Activated T-cell treated with anti-CD3 and anti-CD28 coated beads, Interleukin-2, amount 50 U/mL, for 4 hours (primary cell): ENCODE results near the gene GRK6. TPM values are rescaled to one million over a fixed set of nuclear protein-coding genes. Genes with fewer than 3 reads are reported as not detected.
A peak's percentile ranks its signal among the peaks of the same experiment; 100 is the strongest.

Source experiments
- ATAC-seq, 2 donors: fragments of 200-7000 bp; cut with Tn5 transposase; one replicate each; pipeline ENCODE4 v1.10.0; 2021
- DNase-seq: peaks from one replicate; pipeline ENCODE4 v3.0.0-alpha.2; 2020
- H3K27me3 Mint-ChIP-seq: one replicate; pipeline ENCODE4 v1.8.0; 2021; ENCODE audit warnings: low read depth, mixed read lengths
- H3K36me3 Mint-ChIP-seq: one replicate; pipeline ENCODE4 v1.8.0; 2022; ENCODE audit warnings: mixed read lengths; ENCODE audit not compliant: insufficient read depth
- H3K4me1 Mint-ChIP-seq: one replicate; pipeline ENCODE4 v1.8.0; 2021; ENCODE audit warnings: low read depth, mixed read lengths
- H3K4me3 Mint-ChIP-seq: one replicate; pipeline ENCODE4 v1.8.0; 2021; ENCODE audit warnings: mild to moderate bottlenecking, moderate library complexity, mixed read lengths
- H3K9me3 Mint-ChIP-seq: one replicate; pipeline ENCODE4 v1.8.0; 2021; ENCODE audit warnings: mixed read lengths
- total RNA-seq, 3 donors: library from RNA; stranded (reverse); gene quantifications; one replicate each; pipeline ENCODE4 v1.2.1, GENCODE V29; 2021

Gene GRK6
- total RNA-seq, 3 donors from 2014 or later: 140 to 163 (median 158) TPM

DNA sequence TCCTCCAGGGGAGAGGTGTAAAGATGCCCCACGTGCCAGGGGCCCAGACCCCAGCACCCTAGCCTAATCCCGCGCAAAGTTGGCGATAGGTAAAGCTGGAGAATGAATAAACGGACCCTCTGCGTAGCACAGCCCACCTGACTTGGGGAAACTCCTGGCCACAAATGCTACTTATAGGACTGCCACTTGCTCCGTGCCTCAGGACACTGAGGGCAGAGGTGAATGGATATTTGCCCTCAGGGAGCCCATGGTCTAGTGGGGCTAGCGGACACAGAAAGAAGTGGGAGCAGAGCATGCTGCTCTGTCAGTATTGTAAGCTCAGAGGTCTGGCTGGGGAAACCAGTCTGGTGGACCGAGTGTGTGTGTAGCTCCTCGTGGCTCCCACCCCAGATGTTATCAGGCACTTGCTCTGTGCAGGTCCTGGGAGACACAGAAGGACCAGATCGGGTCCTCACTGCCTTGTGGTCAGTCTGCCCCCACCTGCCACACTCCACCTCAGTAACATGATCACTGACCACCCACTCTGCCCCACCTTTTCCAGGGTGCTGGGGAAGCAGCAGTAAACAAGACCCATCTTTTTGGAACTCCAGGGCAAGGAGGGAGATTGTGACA lies 841 bp downstream of the GRK6 start:
- Mint-ChIP-seq H3K27me3 (no peaks in the 10 kb centered on the region), H3K9me3 (no peaks in the 10 kb centered on the region), H3K4me3 (peak overlapping the region; percentile 87), H3K36me3 (peaks cover 9% of the 10 kb centered on the region), H3K4me1 (peaks cover 60% of the 10 kb centered on the region)
- ATAC-seq (no peak), DNase-seq (no peak)

DNA sequence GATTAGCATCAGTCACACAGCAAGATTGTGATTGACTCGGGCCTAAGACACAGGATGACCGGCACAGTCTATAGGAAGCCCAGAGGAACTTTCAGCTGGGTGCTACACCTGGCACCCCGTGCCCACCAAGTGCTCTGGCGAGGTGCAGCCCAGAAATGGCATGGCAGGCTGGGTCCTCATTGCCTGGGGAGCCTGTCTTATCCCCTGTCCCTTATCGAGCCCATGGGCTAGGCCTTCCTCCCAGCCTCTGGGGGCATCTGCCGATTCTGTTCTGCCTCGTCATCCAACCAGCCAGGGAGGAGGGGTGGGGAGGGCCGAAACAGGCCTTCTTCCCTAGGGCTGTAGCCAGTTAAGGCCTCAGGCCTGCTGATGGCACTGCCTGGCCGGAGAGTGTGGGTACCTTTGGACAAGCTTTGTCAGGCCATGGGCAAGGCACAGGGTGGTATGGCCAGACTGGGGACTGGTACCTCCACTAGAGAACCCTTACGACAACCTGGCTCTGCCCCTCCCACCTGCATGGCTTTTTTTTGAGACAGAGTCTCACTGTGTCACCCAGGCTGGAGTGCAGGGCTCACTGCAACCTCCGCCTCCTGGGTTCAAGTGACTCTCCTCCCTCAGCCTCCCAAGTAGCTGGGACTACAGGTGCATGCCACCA lies 1.6 kb downstream of the GRK6 start:
- peaks cover 9% of the 10 kb centered on the region for H3K36me3 Mint-ChIP-seq
- DNase-seq (no peak), ATAC-seq (no peak)
- H3K9me3 Mint-ChIP-seq: no peaks in the 10 kb centered on the region
- no peaks in the 10 kb centered on the region for H3K27me3 Mint-ChIP-seq
- peaks cover 65% of the 10 kb centered on the region for H3K4me1 Mint-ChIP-seq
- H3K4me3 Mint-ChIP-seq: peak overlapping the region; percentile 87

DNA sequence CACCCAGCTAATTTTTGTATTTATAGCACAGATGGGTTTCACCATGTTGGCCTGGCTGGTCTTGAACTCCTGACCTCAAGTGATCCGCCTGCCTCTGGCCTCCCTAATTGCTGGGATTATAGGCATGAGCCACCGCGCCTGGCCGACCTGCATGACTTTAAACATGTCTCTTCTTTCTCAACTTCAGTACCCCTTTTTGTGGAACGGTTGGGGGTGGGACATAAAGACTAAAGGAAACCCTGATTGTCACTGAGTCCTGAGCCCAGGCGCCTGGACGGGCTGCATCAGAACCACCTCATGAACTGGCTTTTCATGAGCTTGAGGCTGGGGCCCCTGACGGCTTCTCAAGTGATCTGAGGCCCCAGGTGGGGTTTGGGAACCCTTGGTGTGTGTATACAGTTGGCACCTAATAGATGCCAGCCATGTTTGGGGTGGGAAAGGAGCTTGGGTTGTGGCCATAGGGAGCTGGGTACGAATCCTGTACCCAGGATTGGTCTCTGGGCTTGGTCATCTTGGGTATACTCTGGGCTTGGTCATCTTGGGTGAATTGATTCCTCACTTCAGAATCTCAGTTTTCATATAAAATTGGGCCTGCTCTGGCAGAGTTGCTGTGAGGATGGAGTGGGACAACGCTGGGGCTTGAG lies 2.2 kb downstream of the GRK6 start:
- H3K36me3 Mint-ChIP-seq: peaks cover 9% of the 10 kb centered on the region
- H3K27me3 Mint-ChIP-seq: no peaks in the 10 kb centered on the region
- DNase-seq (no peak), ATAC-seq (no peak)
- H3K4me3 Mint-ChIP-seq: peak overlapping the region; percentile 87
- H3K4me1 Mint-ChIP-seq: peaks cover 69% of the 10 kb centered on the region
- no peaks in the 10 kb centered on the region for H3K9me3 Mint-ChIP-seq

DNA sequence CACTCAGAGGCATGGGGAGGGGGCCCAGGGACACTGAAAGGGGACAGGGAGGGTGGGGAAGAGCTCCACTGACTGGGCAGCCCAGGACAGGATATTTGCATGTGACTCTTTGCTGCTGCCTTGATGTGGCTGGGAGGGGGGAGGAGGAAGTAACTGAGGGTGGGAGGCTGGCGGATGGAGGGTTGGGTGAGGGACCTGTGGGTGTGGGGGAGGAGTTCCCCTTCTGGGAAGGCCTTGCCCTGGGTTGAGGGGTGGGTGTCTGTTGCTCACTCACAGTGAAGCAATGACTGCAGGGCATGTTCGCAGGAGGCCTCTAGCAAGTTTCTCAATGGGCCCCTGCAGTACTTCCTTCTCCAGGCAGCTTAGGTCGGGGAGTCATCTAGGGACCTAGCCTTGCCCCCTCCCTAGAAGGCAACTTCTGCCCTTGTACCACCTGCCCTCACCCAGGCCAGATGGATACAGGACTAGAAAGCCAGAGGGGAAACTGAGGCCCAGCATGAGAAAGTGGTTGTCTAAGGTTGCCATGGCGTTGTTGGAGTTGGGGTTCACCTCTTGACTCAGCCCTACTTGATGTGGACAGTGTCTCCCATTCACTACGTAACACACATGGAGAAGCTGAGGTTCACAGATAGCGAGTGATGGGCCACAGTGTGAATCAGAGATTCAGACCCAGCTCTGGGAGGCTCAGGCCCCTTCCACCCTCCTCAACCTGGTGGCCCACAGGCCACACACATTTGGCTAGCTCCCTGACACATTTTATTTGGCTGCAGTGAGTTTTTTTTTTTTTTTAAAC lies 3.0 kb downstream of the GRK6 start:
- ATAC-seq (peak; percentile 20 to 29), DNase-seq (peak; percentile 85)
- peaks cover 15% of the 10 kb centered on the region for H3K36me3 Mint-ChIP-seq
- H3K4me1 Mint-ChIP-seq: peaks cover 75% of the 10 kb centered on the region
- no peaks in the 10 kb centered on the region for H3K9me3 Mint-ChIP-seq
- H3K4me3 Mint-ChIP-seq: peak overlapping the region; percentile 87
- no peaks in the 10 kb centered on the region for H3K27me3 Mint-ChIP-seq

DNA sequence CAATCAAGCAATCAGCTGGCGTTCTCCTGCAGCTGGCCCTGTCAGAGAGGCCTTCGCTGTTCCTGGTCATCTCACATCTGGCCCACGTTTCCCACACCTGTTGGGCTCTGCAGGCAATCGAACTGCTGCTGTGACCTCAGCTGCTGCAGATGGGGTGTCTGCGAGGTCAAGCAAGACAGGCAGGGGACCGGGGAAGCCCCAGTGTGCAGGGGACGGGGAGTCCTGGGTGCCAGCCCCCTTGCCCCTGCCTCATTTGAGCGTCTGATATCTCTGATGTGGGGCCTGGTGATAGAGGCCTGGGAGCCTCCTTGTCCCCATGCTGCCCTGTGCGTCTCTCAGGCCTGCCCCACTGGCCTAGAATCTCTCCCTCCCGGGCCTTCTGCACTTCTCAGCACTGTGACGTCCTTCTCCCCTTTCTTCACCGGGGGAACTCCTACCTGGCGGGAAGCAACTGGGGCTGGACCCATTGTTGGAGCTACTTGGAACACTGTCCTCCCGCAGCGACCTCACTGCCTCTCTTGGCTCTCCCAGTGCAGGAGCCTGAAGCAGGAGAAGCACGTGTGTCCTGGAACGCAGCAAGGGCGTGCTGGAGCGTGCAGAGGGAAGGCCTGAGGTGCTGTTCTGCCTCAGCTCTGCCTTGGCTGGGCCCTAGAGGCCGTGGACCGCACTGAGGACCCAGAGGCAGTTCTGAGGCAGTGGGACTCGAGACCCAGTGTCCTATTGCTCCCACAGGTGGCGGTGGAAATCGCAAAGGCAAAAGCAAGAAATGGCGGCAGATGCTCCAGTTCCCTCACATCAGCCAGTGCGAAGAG lies 3.9 kb downstream of the GRK6 start:
- Mint-ChIP-seq H3K27me3 (no peaks in the 10 kb centered on the region), H3K4me3 (peak overlapping the region; percentile 87), H3K4me1 (peaks cover 77% of the 10 kb centered on the region), H3K36me3 (peaks cover 18% of the 10 kb centered on the region), H3K9me3 (no peaks in the 10 kb centered on the region)
- no peak for DNase-seq
- ATAC-seq: no peak

DNA sequence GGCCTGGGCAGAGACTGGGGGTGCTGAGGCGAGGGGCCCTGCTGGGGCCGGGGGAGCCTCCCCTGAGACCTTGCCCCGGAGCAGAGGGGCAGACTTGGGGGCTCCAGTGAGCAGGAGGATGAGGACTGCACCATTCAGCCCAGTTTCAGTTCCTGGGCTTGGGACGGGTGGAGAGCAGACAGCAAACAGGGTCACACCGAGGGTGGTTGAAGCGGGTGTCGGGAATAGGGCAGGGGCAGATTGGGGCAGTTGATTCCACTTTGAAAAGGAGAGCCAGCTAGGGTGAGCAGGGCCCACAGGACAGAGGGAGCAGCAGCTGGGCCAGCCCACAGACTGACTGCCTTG lies 4.5 kb downstream of the GRK6 start:
- Mint-ChIP-seq H3K4me1 (peaks cover 76% of the 10 kb centered on the region), H3K36me3 (peaks cover 18% of the 10 kb centered on the region), H3K27me3 (no peaks in the 10 kb centered on the region), H3K4me3 (peak overlapping the region; percentile 87), H3K9me3 (no peaks in the 10 kb centered on the region)
- DNase-seq (no peak), ATAC-seq (no peak)

DNA sequence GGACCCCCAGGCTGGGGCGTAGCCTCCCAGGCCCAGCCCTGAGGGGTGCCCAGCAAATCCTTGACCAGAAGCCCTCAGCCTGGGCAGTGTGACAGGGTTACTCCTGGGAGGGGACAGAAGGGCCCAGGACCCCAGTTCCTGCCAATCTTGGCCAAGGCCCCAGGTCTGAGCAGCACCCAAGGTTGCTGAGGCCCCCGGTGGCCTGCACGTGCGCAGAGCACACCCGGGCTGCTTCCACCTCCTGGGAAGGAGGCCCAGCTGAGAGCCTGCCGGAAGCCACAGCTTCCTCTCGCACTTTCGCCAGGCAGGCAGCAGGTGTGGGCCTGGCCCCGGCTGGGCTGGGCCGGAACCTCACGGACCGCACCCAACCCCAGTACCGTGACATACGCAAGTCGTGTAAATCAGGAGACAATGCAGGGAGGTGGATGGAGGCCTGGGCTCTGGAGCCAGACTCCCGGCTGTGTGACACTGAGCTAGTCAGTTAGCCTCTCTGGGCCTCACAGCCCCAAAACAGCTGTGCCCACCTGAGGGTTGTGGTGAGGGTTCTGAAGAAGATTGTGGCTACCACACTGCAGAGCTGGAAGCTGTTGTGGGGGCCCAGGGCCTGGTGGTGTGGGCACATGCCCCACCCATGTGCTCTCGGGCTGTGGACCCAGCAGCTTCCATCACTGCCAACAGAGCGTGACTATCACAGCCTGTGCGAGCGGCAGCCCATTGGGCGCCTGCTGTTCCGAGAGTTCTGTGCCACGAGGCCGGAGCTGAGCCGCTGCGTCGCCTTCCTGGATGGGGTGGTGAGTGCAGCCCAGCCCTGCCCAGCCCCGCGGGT lies 5.1 kb downstream of the GRK6 start:
- Mint-ChIP-seq H3K9me3 (no peaks in the 10 kb centered on the region), H3K27me3 (no peaks in the 10 kb centered on the region), H3K36me3 (peaks cover 18% of the 10 kb centered on the region), H3K4me1 (peaks cover 74% of the 10 kb centered on the region), H3K4me3 (peak overlapping the region; percentile 87)
- DNase-seq (peak; percentile 33), ATAC-seq (peak; percentile 46 to 52)

DNA sequence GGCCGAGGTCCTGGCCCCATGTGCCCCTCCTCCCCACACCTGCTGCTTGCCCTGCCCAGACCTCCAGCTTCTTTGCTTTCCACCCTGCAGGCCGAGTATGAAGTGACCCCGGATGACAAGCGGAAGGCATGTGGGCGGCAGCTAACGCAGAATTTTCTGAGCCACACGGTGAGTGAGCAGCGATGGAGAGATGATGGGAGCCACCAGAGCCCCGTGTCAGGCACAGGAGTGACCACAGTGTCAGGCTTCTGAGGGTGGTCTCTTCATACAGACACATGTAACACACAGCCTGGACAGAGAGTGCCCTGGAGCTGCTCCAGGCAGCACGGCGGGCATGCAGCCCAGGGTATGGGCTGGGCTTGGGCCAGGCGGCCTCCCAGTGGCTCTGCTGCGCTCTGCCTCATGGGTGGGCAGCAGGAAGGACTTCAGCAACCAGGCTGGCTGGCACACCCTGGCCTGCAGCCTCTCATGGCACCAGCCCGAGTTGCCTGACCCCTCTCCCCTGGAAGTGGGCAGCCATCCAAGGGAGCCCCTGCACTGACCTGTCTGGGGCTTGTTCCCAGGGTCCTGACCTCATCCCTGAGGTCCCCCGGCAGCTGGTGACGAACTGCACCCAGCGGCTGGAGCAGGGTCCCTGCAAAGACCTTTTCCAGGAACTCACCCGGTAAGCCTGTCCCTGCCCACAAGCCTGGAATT lies 5.8 kb downstream of the GRK6 start:
- peak; percentile 37 for DNase-seq
- Mint-ChIP-seq H3K27me3 (no peaks in the 10 kb centered on the region), H3K9me3 (no peaks in the 10 kb centered on the region), H3K36me3 (peaks cover 22% of the 10 kb centered on the region), H3K4me1 (peaks cover 80% of the 10 kb centered on the region), H3K4me3 (peak overlapping the region; percentile 87)
- ATAC-seq: peak; percentile 9 to 15

DNA sequence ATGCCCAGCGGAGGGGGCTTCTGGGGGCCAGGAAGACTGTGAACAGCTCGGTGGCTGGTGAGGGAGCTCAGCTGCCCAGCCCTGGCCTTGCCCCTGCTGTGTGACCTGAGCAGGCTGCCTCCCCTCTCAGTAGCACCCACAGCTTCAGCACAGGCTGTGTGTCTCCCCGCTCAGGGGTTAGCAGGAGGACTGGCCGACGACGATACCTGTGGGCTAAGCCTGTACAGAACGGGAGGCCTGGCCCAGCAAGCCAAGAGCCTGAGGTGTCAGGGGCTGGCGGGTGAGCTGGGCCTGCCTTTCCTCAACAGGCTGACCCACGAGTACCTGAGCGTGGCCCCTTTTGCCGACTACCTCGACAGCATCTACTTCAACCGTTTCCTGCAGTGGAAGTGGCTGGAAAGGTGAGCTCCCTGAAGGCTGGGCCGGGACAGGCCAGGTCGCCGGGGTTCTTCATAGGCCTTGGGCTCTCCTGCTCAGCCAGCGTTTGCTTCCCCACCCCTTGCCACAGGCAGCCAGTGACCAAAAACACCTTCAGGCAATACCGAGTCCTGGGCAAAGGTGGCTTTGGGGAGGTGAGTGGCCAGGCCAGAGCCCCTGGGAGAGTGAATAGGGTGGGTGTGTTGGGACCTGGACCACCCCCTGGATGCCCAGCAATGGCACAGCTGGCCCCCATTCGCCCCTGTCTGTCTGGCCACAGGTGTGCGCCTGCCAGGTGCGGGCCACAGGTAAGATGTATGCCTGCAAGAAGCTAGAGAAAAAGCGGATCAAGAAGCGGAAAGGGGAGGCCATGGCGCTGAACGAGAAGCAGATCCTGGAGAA lies 6.6 kb downstream of the GRK6 start:
- Mint-ChIP-seq H3K27me3 (no peaks in the 10 kb centered on the region), H3K4me3 (peak overlapping the region; percentile 55), H3K4me1 (peaks cover 81% of the 10 kb centered on the region), H3K36me3 (peaks cover 28% of the 10 kb centered on the region), H3K9me3 (no peaks in the 10 kb centered on the region)
- DNase-seq (no peak), ATAC-seq (no peak)

DNA sequence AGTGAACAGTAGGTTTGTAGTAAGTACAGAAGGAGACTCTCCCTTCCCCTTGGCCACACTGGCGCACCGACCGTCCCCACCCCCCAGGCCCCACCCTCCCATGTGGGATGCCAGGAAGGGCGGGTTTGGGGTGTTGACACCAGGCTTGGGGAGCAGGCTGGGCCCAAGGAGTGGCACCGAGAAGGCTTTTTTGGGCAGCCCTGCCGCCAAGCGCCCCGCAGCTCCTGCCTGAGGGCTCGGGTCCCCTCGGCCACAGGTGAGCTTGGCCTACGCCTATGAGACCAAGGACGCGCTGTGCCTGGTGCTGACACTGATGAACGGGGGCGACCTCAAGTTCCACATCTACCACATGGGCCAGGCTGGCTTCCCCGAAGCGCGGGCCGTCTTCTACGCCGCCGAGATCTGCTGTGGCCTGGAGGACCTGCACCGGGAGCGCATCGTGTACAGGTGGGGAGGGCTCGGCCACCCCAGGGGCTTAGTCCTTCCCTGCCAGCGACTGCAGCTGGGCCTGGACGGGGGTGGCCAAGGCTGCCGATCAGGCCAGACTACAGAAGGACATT lies 7.3 kb downstream of the GRK6 start:
- Mint-ChIP-seq H3K27me3 (no peaks in the 10 kb centered on the region), H3K9me3 (no peaks in the 10 kb centered on the region), H3K4me1 (peaks cover 82% of the 10 kb centered on the region), H3K36me3 (peaks cover 35% of the 10 kb centered on the region), H3K4me3 (no peak overlapping the region)
- no peak for DNase-seq
- ATAC-seq: no peak

DNA sequence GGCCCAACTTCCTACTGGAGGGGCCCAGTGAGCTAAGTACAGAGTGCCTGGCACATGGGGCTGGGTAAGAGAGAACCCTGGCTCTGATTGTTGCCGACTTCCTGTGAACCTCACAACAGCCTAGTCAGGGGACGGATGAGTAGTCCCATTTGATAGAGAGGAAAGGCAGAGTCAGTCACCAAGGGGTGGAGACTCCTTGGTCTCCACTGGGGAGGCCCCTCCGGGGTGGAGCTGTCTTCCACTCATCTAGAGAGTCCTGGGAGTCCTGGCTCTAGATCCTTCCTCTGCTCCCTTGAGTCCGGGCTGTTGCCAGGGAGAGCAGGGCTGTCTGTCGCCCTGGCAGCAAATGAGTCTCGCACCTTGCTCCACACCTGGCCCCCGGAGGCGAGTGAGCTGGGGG lies 8.0 kb downstream of the GRK6 start:
- Mint-ChIP-seq H3K27me3 (no peaks in the 10 kb centered on the region), H3K36me3 (peaks cover 32% of the 10 kb centered on the region), H3K4me1 (peaks cover 78% of the 10 kb centered on the region), H3K9me3 (no peaks in the 10 kb centered on the region), H3K4me3 (peak overlapping the region; percentile 59)
- DNase-seq: peak; percentile 51
- peak; percentile 68 to 73 for ATAC-seq
